Neural progenitor cell (in vitro differentiated cells): Measurements from ENCODE around the gene ATF7IP2. TPM values are rescaled to one million over a fixed set of nuclear protein-coding genes. Genes with fewer than 3 reads are reported as not detected.

Experiments
- DNase-seq: peaks from one replicate; pipeline ENCODE4 v3.0.0-alpha.2; 2016; ENCODE audit warnings: low spot score
- H2AFZ ChIP-seq: fragments of 200-600 bp; sonication (generic); replicated peaks from 2 replicates; pipeline ENCODE4 v1.6.1; 2016; ENCODE audit warnings: antibody characterized with exemption
- H3F3A ChIP-seq: fragments of 200-600 bp; sonication (generic); 2 replicates; pipeline ENCODE4 v1.6.1; 2016; ENCODE audit warnings: antibody characterized with exemption, low read depth
- H3K27ac ChIP-seq: fragments of 200-600 bp; sonication (generic); 2 replicates; pipeline ENCODE4 v1.5.1; 2016; ENCODE audit warnings: mild to moderate bottlenecking
- H3K27me3 ChIP-seq: fragments of 200-600 bp; sonication (generic); 2 replicates; pipeline ENCODE4 v1.6.1; 2016; ENCODE audit warnings: mild to moderate bottlenecking, moderate library complexity
- H3K36me3 ChIP-seq: fragments of 200-600 bp; sonication (generic); 2 replicates; pipeline ENCODE4 v1.5.1; 2016
- H3K4me1 ChIP-seq: fragments of 200-600 bp; sonication (generic); 2 replicates; pipeline ENCODE4 v1.6.1; 2016; ENCODE audit warnings: mixed run types
- H3K4me2 ChIP-seq: fragments of 200-600 bp; sonication (generic); 2 replicates; pipeline ENCODE4 v1.6.1; 2016
- H3K4me3 ChIP-seq: fragments of 200-600 bp; sonication (generic); 2 replicates; pipeline ENCODE4 v1.5.1; 2016
- H3K79me2 ChIP-seq: fragments of 200-600 bp; sonication (generic); 2 replicates; pipeline ENCODE4 v1.6.1; 2016; ENCODE audit warnings: low read depth
- H3K9ac ChIP-seq: fragments of 200-600 bp; sonication (generic); 2 replicates; pipeline ENCODE4 v1.6.1; 2016
- H3K9me3 ChIP-seq: fragments of 200-600 bp; sonication (generic); 2 replicates; pipeline ENCODE4 v1.5.1; 2016; ENCODE audit warnings: low read depth
- H4K20me1 ChIP-seq: fragments of 200-600 bp; sonication (generic); 2 replicates; pipeline ENCODE4 v1.6.1; 2016; ENCODE audit warnings: low read depth
- H3K27ac Mint-ChIP-seq: 3 replicates; pipeline ENCODE4 v1.8.0; 2021; ENCODE audit warnings: mixed read lengths
- H3K27me3 Mint-ChIP-seq: 2 replicates; pipeline ENCODE4 v1.8.0; 2022; ENCODE audit warnings: low read depth, mild to moderate bottlenecking, inconsistent platforms, moderate library complexity, mixed read lengths; ENCODE audit not compliant: insufficient read depth
- H3K36me3 Mint-ChIP-seq: 3 replicates; pipeline ENCODE4 v1.8.0; 2021; ENCODE audit warnings: mixed read lengths
- H3K4me1 Mint-ChIP-seq: 3 replicates; pipeline ENCODE4 v1.8.0; 2021; ENCODE audit warnings: mixed read lengths
- H3K4me3 Mint-ChIP-seq: 3 replicates; pipeline ENCODE4 v1.8.0; 2021; ENCODE audit warnings: mild to moderate bottlenecking, moderate library complexity, mixed read lengths
- H3K9me3 Mint-ChIP-seq: 3 replicates; pipeline ENCODE4 v1.8.0; 2020; ENCODE audit warnings: mixed read lengths
- EZH2 ChIP-seq: fragments of 200-600 bp; sonication (generic); IDR thresholded peaks from 2 replicates; pipeline ENCODE4 v1.6.1; 2017; ENCODE audit warnings: antibody characterized with exemption, mild to moderate bottlenecking, moderate library complexity
- EZH2phosphoT487 ChIP-seq: fragments of 200-600 bp; sonication (generic); IDR thresholded peaks from 2 replicates; pipeline ENCODE4 v1.6.1; 2017; ENCODE audit warnings: antibody characterized with exemption
- total RNA-seq: library from RNA; depleted of rRNA; stranded (reverse); fragments of >200 nt; gene quantifications from 2 replicates; pipeline ENCODE4 v1.2.3, GENCODE V29; 2015; ENCODE audit warnings: low replicate concordance
- TF ChIP-seq, protein P1 (sequence below): fragments of 200-600 bp; sonication (generic); IDR thresholded peaks from 2 replicates; pipeline ENCODE4 v1.5.1; 2017; ENCODE audit warnings: antibody characterized with exemption, mild to moderate bottlenecking

ATF7IP2 gene
- total RNA-seq = 19.3 and 31.0 TPM in 2 replicates

DNA sequence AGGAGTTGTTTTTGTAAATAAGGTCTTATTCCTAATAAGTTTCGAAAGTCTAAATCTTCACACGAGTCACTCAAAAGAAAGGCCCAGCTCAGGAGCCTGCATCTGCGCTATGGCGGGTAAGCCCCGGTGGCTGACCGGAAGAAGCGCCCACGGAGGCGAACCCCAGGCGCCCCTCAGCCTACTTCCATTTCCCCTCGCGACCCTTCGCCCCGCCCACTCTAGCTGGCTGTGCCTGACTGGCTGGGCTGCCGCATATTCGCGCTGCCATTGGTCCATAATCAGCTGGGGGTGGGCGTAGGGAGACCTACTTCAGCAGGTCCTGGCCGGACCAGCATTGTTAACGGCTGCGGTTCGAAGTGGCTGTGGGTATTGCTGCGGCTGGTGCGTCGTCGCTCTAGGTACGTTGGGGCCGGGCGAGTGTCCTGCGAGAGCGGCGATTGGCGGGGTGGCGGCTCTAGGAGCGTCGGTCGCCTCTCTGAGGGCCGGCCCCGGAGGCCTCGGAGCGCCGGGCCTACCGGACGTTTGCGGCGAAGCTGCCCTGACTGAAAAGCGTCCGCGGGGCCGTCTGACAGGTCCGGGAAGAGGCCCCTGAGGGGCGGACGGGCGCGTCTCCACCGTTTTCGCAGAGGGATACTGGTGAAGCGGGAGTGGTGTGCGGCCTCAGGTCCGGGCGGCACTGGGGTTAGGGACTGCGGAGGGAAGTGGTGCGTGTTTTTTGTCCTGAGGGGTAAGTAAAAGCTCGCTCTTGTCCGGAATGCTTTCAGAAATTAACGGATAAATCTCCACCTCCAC is at the start of gene ATF7IP2:
Gene ATF7IP2 (plus strand): TSS at position 337 of the 792 bp plus-strand sequence. CDS start 44,560 bp downstream, outside the sequence.
- no peak within 1 kb of the TSS for H3K27ac ChIP-seq
- H4K20me1 ChIP-seq = peaks cover 4% of the 10 kb centered on the region
- H3K9ac ChIP-seq = peak within 1 kb of the TSS; percentile 34
- DNase-seq = peak; percentile 94
- no peaks in the 10 kb centered on the region for H3K36me3 ChIP-seq
- TF ChIP-seq EZH2phosphoT487 (no peak), EZH2 (no peak)
- TF ChIP-seq, protein P1, sequence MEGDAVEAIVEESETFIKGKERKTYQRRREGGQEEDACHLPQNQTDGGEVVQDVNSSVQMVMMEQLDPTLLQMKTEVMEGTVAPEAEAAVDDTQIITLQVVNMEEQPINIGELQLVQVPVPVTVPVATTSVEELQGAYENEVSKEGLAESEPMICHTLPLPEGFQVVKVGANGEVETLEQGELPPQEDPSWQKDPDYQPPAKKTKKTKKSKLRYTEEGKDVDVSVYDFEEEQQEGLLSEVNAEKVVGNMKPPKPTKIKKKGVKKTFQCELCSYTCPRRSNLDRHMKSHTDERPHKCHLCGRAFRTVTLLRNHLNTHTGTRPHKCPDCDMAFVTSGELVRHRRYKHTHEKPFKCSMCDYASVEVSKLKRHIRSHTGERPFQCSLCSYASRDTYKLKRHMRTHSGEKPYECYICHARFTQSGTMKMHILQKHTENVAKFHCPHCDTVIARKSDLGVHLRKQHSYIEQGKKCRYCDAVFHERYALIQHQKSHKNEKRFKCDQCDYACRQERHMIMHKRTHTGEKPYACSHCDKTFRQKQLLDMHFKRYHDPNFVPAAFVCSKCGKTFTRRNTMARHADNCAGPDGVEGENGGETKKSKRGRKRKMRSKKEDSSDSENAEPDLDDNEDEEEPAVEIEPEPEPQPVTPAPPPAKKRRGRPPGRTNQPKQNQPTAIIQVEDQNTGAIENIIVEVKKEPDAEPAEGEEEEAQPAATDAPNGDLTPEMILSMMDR = no peak
- H3K4me2 ChIP-seq = peak within 1 kb of the TSS; percentile 90
- no peaks in the 10 kb centered on the region for H3K9me3 ChIP-seq
- H3K4me3 Mint-ChIP-seq = peak within 1 kb of the TSS; percentile 96
- H3F3A ChIP-seq = peaks cover 5% of the 10 kb centered on the region
- no peaks in the 10 kb centered on the region for H3K27me3 ChIP-seq
- peaks cover 42% of the 10 kb centered on the region for H3K79me2 ChIP-seq
- H3K4me1 Mint-ChIP-seq = peaks cover 7% of the 10 kb centered on the region
- peaks cover 9% of the 10 kb centered on the region for H3K4me1 ChIP-seq
- H2AFZ ChIP-seq = peak within 1 kb of the TSS; percentile 74
- peak within 1 kb of the TSS; percentile 54 for H3K27ac Mint-ChIP-seq
- H3K9me3 Mint-ChIP-seq = peaks cover 14% of the 10 kb centered on the region
- no peaks in the 10 kb centered on the region for H3K27me3 Mint-ChIP-seq
- peaks cover 12% of the 10 kb centered on the region for H3K36me3 Mint-ChIP-seq
- peak within 1 kb of the TSS; percentile 68 for H3K4me3 ChIP-seq

GRCh38 chr16:10338426-10338825 is 47.4 kb upstream of the ATF7IP2 start:
- H4K20me1 ChIP-seq = no peaks in the 10 kb centered on the region
- Mint-ChIP-seq H3K9me3 (peaks cover 26% of the 10 kb centered on the region), H3K4me1 (no peaks in the 10 kb centered on the region), H3K27ac (no peak overlapping the region), H3K27me3 (peaks cover 6% of the 10 kb centered on the region), H3K4me3 (no peak overlapping the region), H3K36me3 (no peaks in the 10 kb centered on the region)
- no peak overlapping the region for H3K9ac ChIP-seq
- no peaks in the 10 kb centered on the region for H3K9me3 ChIP-seq
- TF ChIP-seq EZH2 (no peak), EZH2phosphoT487 (no peak)
- TF ChIP-seq, protein P1 = no peak
- H3K79me2 ChIP-seq = no peaks in the 10 kb centered on the region
- no peak for DNase-seq
- no peak overlapping the region for H3K4me3 ChIP-seq
- no peak overlapping the region for H3K27ac ChIP-seq
- no peaks in the 10 kb centered on the region for H3K4me1 ChIP-seq
- H3F3A ChIP-seq = no peaks in the 10 kb centered on the region
- H3K4me2 ChIP-seq = no peak overlapping the region
- no peaks in the 10 kb centered on the region for H3K36me3 ChIP-seq
- H3K27me3 ChIP-seq = no peaks in the 10 kb centered on the region
- no peak overlapping the region for H2AFZ ChIP-seq

DNA sequence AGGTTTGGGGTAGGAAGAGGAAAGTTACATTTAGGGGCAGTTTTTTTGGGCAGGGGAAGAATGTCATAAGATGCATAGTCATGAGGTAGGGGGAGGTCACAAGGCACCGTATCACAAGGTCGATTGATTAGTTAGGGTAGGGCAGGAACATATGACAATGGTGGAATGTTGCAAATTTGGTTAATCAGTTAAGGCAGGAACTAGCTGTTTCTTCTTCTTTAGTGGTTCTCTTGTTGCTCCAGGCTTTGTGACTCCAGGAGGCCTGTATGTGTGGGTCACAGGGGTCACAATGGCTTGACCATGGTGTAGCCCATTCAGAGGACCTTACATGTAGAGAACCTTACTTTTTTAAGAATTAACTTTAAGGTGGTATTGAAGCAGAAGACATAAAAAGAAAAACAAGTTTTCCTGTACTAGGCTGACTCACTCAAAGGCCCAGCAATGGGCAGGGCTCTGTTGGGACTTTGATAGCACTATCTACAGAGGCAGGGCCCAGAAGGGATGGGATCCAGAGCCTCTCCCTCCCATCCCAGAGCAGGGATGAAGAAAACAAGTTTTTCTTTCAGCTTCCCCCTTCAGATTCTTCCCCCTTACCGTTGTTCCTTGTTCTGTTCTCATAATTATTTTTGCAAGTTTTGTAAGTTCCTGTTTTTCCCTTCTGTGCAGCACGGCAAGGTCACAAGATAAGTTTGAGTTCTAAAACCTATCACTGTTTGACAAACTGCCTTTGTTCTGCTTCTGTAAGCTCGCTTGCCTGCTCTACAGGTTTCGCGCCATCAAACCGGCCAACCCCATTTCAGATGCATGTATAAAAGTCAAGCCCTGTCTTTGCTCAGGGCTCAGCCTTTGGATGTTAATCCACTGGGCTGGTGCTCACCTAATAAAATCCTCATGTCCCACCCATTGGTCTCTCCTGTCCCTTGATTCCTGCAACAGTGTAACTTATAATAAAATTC is 45.8 kb upstream of the ATF7IP2 start:
- no peaks in the 10 kb centered on the region for H3K36me3 Mint-ChIP-seq
- no peaks in the 10 kb centered on the region for H3K79me2 ChIP-seq
- H3K9me3 Mint-ChIP-seq = peaks cover 30% of the 10 kb centered on the region
- no peak overlapping the region for H2AFZ ChIP-seq
- no peak overlapping the region for H3K4me3 Mint-ChIP-seq
- H3K4me1 Mint-ChIP-seq = no peaks in the 10 kb centered on the region
- no peaks in the 10 kb centered on the region for H3K4me1 ChIP-seq
- TF ChIP-seq EZH2 (no peak), EZH2phosphoT487 (no peak)
- TF ChIP-seq, protein P1 = no peak
- H3K4me2 ChIP-seq = no peak overlapping the region
- H3K27ac ChIP-seq = no peak overlapping the region
- H3F3A ChIP-seq = no peaks in the 10 kb centered on the region
- H3K9ac ChIP-seq = no peak overlapping the region
- H3K27me3 Mint-ChIP-seq = peaks cover 5% of the 10 kb centered on the region
- no peak for DNase-seq
- no peak overlapping the region for H3K4me3 ChIP-seq
- no peaks in the 10 kb centered on the region for H3K36me3 ChIP-seq
- H4K20me1 ChIP-seq = no peaks in the 10 kb centered on the region
- H3K27ac Mint-ChIP-seq = no peak overlapping the region
- no peaks in the 10 kb centered on the region for H3K9me3 ChIP-seq
- H3K27me3 ChIP-seq = no peaks in the 10 kb centered on the region
